Thoracic aorta (tissue), 2 donors: Measurements from ENCODE around the gene LHX1. TPM values are rescaled to one million over a fixed set of nuclear protein-coding genes. Genes with fewer than 3 reads are reported as not detected.

Experiments used
- ATAC-seq: fragments of 150-250 bp; one replicate; pipeline ENCODE4 v1.8.0; 2017; ENCODE audit warnings: low read depth; ENCODE audit not compliant: insufficient number of reproducible peaks, low FRiP score
- DNase-seq: peaks from one replicate; pipeline ENCODE4 v3.0.0-alpha.2; 2020; ENCODE audit warnings: low spot score
- H3K27ac ChIP-seq, 2 donors: fragments of 200-600 bp; sonication (generic); 1 replicate in 1 of 2; 2 replicates in 1 of 2; pipeline ENCODE4 v1.5.1; 2016; ENCODE audit warnings: mild to moderate bottlenecking in 2 of 2, moderate library complexity in 2 of 2
- H3K27me3 ChIP-seq: fragments of 200-600 bp; sonication (generic); replicated peaks from 2 replicates; pipeline ENCODE4 v1.6.0; 2016; ENCODE audit warnings: mild to moderate bottlenecking; ENCODE audit not compliant: insufficient read depth
- H3K36me3 ChIP-seq: fragments of 200-600 bp; sonication (generic); one replicate; pipeline ENCODE4 v1.5.1; 2016
- H3K4me1 ChIP-seq, 2 donors: fragments of 200-600 bp; sonication (generic); 1 replicate in 1 of 2; 2 replicates in 1 of 2; pipeline versions ENCODE4 v1.5.1 to v1.6.0; 2016; ENCODE audit warnings: low read depth in 2 of 2, mild to moderate bottlenecking in 1 of 2; ENCODE audit not compliant: control insufficient read depth in 1 of 2
- H3K4me3 ChIP-seq: fragments of 200-600 bp; sonication (generic); 2 replicates; pipeline ENCODE4 v1.5.1; 2016; ENCODE audit warnings: mild to moderate bottlenecking
- H3K9me3 ChIP-seq: fragments of 200-600 bp; sonication (generic); 2 replicates; pipeline ENCODE4 v1.5.1; 2016
- total RNA-seq, 2 donors: library from RNA; depleted of rRNA; stranded (reverse); fragments of >200 nt; gene quantifications; one replicate each; pipeline versions ENCODE4 v1.1.0 to v1.2.3, GENCODE V29; 2016
- TF ChIP-seq, protein P1 (sequence below): fragments of 200-600 bp; sonication (generic); IDR thresholded peaks from one replicate; pipeline ENCODE4 v1.5.1; 2019; ENCODE audit warnings: antibody characterized with exemption

Gene LHX1
- total RNA-seq, 2 donors from 2014 or later, result not detected

DNA sequence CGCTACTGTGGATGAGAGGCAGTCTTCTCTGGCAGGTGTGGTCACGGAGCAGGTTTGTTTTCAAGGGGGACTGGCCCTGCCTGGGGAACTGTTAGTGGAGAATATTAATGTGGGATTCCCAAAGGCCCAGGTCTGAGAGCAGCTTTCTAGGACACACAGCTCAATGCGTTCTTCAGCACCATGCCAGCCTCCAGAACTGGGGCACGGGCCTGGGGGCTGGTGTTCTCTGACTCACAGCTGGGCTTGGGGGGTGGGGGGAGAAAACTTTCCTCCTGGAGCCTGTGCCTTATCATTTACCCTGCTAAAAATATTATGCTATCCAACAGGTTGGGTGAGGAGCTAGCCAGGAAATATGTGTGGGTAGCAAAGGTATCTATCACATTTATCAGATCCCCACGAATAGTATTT, 13.5 kb upstream of the LHX1 start:
- Histone ChIP-seq H3K27me3 (peaks cover 15% of the 10 kb centered on the region), H3K27ac (no peak overlapping the region), H3K36me3 (no peaks in the 10 kb centered on the region), H3K4me3 (no peak overlapping the region), H3K9me3 (no peaks in the 10 kb centered on the region), H3K4me1 (no peaks in the 10 kb centered on the region)
- ATAC-seq (no peak), DNase-seq (no peak)
- TF ChIP-seq, protein P1, sequence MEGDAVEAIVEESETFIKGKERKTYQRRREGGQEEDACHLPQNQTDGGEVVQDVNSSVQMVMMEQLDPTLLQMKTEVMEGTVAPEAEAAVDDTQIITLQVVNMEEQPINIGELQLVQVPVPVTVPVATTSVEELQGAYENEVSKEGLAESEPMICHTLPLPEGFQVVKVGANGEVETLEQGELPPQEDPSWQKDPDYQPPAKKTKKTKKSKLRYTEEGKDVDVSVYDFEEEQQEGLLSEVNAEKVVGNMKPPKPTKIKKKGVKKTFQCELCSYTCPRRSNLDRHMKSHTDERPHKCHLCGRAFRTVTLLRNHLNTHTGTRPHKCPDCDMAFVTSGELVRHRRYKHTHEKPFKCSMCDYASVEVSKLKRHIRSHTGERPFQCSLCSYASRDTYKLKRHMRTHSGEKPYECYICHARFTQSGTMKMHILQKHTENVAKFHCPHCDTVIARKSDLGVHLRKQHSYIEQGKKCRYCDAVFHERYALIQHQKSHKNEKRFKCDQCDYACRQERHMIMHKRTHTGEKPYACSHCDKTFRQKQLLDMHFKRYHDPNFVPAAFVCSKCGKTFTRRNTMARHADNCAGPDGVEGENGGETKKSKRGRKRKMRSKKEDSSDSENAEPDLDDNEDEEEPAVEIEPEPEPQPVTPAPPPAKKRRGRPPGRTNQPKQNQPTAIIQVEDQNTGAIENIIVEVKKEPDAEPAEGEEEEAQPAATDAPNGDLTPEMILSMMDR, result no peak

DNA sequence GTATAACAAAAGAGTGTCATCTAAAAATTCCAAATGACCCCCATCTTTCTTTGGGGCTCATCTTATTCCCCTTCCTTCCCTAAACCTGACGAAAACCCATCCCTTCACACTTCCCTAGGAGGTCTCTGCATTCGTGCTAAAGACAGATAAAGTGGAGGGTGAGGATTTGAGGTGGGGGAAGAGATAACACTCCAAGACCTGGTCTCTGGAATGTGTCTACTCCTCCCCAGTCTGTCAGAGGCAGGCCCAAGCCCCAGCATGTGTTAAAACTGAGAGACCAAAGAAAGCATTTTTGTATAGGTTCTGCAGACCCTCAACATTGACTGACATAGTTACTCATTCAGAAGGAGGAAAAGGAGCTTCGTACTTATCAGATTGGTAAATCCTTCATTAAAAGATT, 11.0 kb upstream of the LHX1 start:
- no peak for ATAC-seq
- no peak overlapping the region for H3K4me3 ChIP-seq
- no peak overlapping the region for H3K27ac ChIP-seq
- H3K27me3 ChIP-seq, result peaks cover 3% of the 10 kb centered on the region
- no peak for DNase-seq
- TF ChIP-seq, protein P1, result no peak
- no peaks in the 10 kb centered on the region for H3K4me1 ChIP-seq
- H3K36me3 ChIP-seq, result no peaks in the 10 kb centered on the region
- H3K9me3 ChIP-seq, result no peaks in the 10 kb centered on the region

DNA sequence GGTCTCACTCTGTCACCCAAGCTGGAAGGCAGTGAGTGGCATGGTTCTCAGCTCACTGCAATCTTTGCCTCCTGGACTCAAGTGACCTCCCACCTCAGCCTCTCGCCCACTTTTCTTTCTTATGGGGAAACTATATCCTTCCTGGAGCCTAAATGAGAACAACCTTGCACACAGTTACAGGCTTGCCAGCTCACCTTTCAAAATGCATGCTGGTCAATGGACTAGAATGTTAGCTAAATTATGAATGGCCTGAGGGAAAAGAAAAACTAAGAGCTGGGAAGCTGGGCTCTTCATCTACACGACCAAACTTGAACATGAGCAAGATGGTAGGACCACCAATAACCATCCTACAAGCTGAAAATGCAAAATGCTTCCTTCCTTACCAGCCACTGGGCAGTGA, 10.6 kb upstream of the LHX1 start:
- DNase-seq (no peak), ATAC-seq (no peak)
- Histone ChIP-seq H3K27me3 (peaks cover 5% of the 10 kb centered on the region), H3K36me3 (no peaks in the 10 kb centered on the region), H3K27ac (no peak overlapping the region), H3K4me1 (peaks cover 0 to under 1% of the 10 kb centered on the region in 2 donors), H3K4me3 (no peak overlapping the region), H3K9me3 (no peaks in the 10 kb centered on the region)
- TF ChIP-seq, protein P1, result no peak

DNA sequence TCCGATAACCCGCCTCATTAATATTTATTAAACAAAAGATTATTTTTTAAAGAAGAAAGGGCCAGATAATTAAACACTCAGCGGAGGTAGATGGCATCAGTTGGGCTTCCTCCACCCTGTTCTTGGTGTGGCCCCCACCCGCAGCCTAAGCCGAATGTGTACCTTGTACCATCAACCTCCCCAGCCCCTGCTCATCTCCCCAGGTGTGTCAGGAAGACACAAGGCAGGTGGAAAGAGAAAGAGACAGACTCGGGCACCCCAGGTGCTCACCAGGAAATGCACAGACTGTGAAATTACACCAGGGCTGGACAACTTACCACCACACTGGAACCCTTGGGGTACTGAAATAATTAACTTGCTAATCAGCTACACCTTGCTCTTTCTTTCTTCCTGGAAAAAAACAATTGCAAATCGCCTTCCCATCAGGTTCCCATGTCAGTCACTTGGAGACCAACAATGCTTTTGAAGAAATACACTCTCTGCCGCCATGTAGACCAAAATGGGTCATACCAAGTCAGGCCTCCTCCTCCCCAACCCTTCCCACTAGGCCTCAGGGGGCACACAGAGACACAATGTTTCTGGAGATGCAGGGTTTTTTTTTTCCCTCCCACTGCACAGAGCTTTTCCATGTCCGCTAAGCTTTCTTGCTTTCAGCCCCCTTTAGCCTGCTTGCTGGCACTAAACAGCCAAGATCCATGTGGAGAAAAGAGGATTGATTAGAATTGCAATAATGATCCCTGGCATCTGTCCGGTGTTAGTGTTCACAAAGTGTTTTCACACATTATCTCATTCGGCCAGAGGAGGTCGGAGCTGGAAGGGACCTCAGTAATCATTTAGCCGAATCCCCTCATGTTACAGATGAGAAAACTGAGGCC, 8.6 kb upstream of the LHX1 start:
- TF ChIP-seq, protein P1, result no peak
- DNase-seq, result no peak
- H3K9me3 ChIP-seq, result no peaks in the 10 kb centered on the region
- peaks cover 5 to 18% of the 10 kb centered on the region in 2 donors for H3K4me1 ChIP-seq
- peaks cover 21% of the 10 kb centered on the region for H3K27me3 ChIP-seq
- H3K36me3 ChIP-seq, result no peaks in the 10 kb centered on the region
- H3K27ac ChIP-seq, result no peak overlapping the region
- H3K4me3 ChIP-seq, result no peak overlapping the region
- ATAC-seq, result no peak

DNA sequence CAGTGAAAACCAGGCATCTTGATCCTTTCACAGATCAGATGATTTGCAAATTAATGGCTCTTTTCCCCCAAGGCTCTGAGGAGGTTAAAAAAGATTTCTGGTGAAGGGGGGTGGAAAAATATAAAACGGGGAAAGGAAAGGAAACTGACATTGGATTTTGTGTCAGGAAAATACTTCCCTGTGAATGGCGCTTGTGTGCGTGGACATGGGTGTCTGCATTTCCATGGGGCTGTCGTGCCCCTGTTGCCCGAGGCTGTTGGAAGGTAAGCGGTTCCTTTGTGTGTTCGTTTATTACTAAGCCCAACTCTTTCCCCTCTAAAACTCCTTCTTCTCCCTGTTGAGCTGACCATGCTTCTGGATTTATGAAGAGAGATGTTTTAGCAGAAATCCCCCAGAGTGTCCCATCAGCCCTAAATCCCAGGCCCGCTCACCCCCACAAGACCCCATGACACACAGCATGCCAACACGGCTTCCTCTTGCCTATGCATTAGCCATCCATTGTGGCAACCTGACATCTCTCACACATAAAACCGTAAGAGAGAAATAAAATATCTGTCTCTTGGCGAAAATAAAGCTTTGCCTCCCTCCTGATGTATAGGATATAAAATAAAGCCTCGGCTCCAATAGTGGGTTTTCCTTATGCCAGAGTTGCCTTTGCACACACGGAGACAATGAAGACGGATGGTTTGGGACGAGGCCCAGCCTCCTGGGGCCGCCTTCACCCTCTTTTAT, 7.3 kb upstream of the LHX1 start:
- peaks cover 34% of the 10 kb centered on the region for H3K27me3 ChIP-seq
- H3K4me3 ChIP-seq, result no peak overlapping the region
- H3K4me1 ChIP-seq, result peaks cover 18 to 31% of the 10 kb centered on the region in 2 donors
- ATAC-seq (no peak), DNase-seq (no peak)
- H3K36me3 ChIP-seq, result no peaks in the 10 kb centered on the region
- H3K9me3 ChIP-seq, result no peaks in the 10 kb centered on the region
- TF ChIP-seq, protein P1, result no peak
- no peak overlapping the region for H3K27ac ChIP-seq
